ENCODE measurements around the gene SFSWAP. TPM values are rescaled to one million over a fixed set of nuclear protein-coding genes. Genes with fewer than 3 reads are reported as not detected.

SFSWAP gene
- total RNA-seq, 1 experiment from 2014 or later = 18.0 TPM

- in situ Hi-C loops (cut with HindIII; ENCODE audit: low pct_unique_long_range_greater_than_20kb, low sequenced_read_pairs) = no loop called here
- DNase-seq (ENCODE audit: low read depth, low spot score) = no peak
These were observed 134.2 kb downstream of the SFSWAP start for GRCh38 chr12:131845121-131845520.

- in situ Hi-C loops (cut with HindIII; ENCODE audit: low pct_unique_long_range_greater_than_20kb, low sequenced_read_pairs) = no loop called here
- no peak for DNase-seq (ENCODE audit: low read depth, low spot score)
These were observed 136.6 kb downstream of the SFSWAP start for GRCh38 chr12:131847456-131847855.

GRCh38 chr12:131848753-131849152, 137.9 kb downstream of the SFSWAP start:
- DNase-seq (ENCODE audit: low read depth, low spot score) = no peak
- in situ Hi-C loops (cut with HindIII; ENCODE audit: low pct_unique_long_range_greater_than_20kb, low sequenced_read_pairs) = no loop called here

Small RNA genes within 50 kb of the gene (small RNA-seq; reads per million reads assigned to genes)
- gene RNA5SP377 (0 reads per million in 2 experiments), gene RNA5SP378 (0 to 0.29 reads per million in 2 experiments), gene RNU6-1017P (0 reads per million in 2 experiments)

Other genes with a start within 250 kb of the SFSWAP start
- 42.6 and 63.2 TPM in 2 replicates for gene MMP17, start 117.3 kb downstream of the SFSWAP start, total RNA-seq (2014; rRNA removed; shearing (Covaris generic))
- gene ULK1, start 183.5 kb downstream of the SFSWAP start, total RNA-seq (2014; rRNA removed; shearing (Covaris generic)) = 1.7 and 2.1 TPM in 2 replicates
- gene PUS1, start 218.2 kb downstream of the SFSWAP start, total RNA-seq (2014; rRNA removed; shearing (Covaris generic)) = 26.5 and 27.8 TPM in 2 replicates
- 5.7 and 7.6 TPM in 2 replicates for gene EP400, start 238.9 kb downstream of the SFSWAP start, total RNA-seq (2014; rRNA removed; shearing (Covaris generic))